Astrocyte (in vitro differentiated cells and primary cell): ENCODE measurements around the gene CLHC1. TPM values are rescaled to one million over a fixed set of nuclear protein-coding genes. Genes with fewer than 3 reads are reported as not detected.

Experiments used
- DNase-seq: peaks from one replicate; pipeline ENCODE4 v3.0.0-alpha.2; 2010; ENCODE audit warnings: low read depth
- FAIRE-seq: peaks from 2 replicates; lab custom pipeline; 2011; peaks lifted over from hg19 to GRCh38; lab: Jason Lieb, UNC
- H2AFZ ChIP-seq: 2 replicates; pipeline ENCODE4 v1.6.0; 2012; ENCODE audit warnings: low read depth, low read length, inconsistent platforms
- H3K27ac ChIP-seq: 2 replicates; pipeline ENCODE4 v1.5.1; 2011; ENCODE audit warnings: low read depth, low read length, inconsistent platforms
- H3K27me3 ChIP-seq: 2 replicates; pipeline ENCODE4 v1.6.0; 2011; ENCODE audit warnings: low read length, inconsistent platforms; ENCODE audit not compliant: insufficient read depth
- H3K36me3 ChIP-seq: 2 replicates; pipeline ENCODE4 v1.5.1; 2011; ENCODE audit warnings: low read length, inconsistent platforms; ENCODE audit not compliant: insufficient read depth
- H3K4me1 ChIP-seq: 2 replicates; pipeline ENCODE4 v1.5.1; 2011; ENCODE audit warnings: low read length, inconsistent platforms; ENCODE audit not compliant: insufficient read depth
- H3K4me2 ChIP-seq: 2 replicates; pipeline ENCODE4 v1.6.0; 2012; ENCODE audit warnings: low read length, inconsistent platforms
- H3K4me3 ChIP-seq: 2 replicates; pipeline ENCODE4 v1.5.1; 2011; ENCODE audit warnings: low read depth, mild to moderate bottlenecking, low read length, inconsistent platforms; ENCODE audit not compliant: insufficient read depth
- H3K79me2 ChIP-seq: 2 replicates; pipeline ENCODE4 v1.6.0; 2012; ENCODE audit warnings: mild to moderate bottlenecking, low read length, inconsistent platforms; ENCODE audit not compliant: insufficient read depth
- H3K9ac ChIP-seq: 2 replicates; pipeline ENCODE4 v1.6.0; 2012; ENCODE audit warnings: mild to moderate bottlenecking, low read length, inconsistent platforms
- H3K9me3 ChIP-seq: 2 replicates; pipeline ENCODE4 v1.5.1; 2012; ENCODE audit warnings: low read depth, mild to moderate bottlenecking, low read length, inconsistent platforms; ENCODE audit not compliant: insufficient read depth
- H4K20me1 ChIP-seq: 2 replicates; pipeline ENCODE4 v1.6.0; 2012; ENCODE audit warnings: low read length, inconsistent platforms; ENCODE audit not compliant: insufficient read depth
- H3K27ac Mint-ChIP-seq: one replicate; pipeline ENCODE4 v1.8.0; 2021; ENCODE audit warnings: mild to moderate bottlenecking, mixed read lengths; ENCODE audit not compliant: unreplicated experiment
- H3K27me3 Mint-ChIP-seq: one replicate; pipeline ENCODE4 v1.8.0; 2021; ENCODE audit warnings: low read depth, mixed read lengths; ENCODE audit not compliant: unreplicated experiment
- H3K36me3 Mint-ChIP-seq: one replicate; pipeline ENCODE4 v1.8.0; 2021; ENCODE audit warnings: low read depth, mixed read lengths; ENCODE audit not compliant: unreplicated experiment
- H3K4me1 Mint-ChIP-seq: one replicate; pipeline ENCODE4 v1.8.0; 2021; ENCODE audit warnings: low read depth, mixed read lengths; ENCODE audit not compliant: unreplicated experiment
- H3K4me3 Mint-ChIP-seq: one replicate; pipeline ENCODE4 v1.8.0; 2021; ENCODE audit warnings: mild to moderate bottlenecking, moderate library complexity, mixed read lengths; ENCODE audit not compliant: unreplicated experiment
- H3K9me3 Mint-ChIP-seq: one replicate; pipeline ENCODE4 v1.8.0; 2021; ENCODE audit warnings: mild to moderate bottlenecking, mixed read lengths; ENCODE audit not compliant: unreplicated experiment
- EZH2 ChIP-seq: IDR thresholded peaks from 2 replicates; pipeline ENCODE4 v1.6.1; 2012; ENCODE audit warnings: mild to moderate bottlenecking, low read length, inconsistent platforms; ENCODE audit not compliant: insufficient read depth
- total RNA-seq: library from RNA; stranded (reverse); gene quantifications from 2 replicates; pipeline ENCODE4 v1.2.1, GENCODE V29; 2021
- TF ChIP-seq, protein P1 (sequence below): IDR thresholded peaks from 2 replicates; pipeline ENCODE4 v1.5.1; 2011; ENCODE audit warnings: low read depth, mild to moderate bottlenecking, inconsistent platforms, low read length, moderate library complexity; ENCODE audit not compliant: insufficient read depth

CLHC1 gene
- total RNA-seq, 1 donor from 2014 or later = 17.5 TPM

DNA sequence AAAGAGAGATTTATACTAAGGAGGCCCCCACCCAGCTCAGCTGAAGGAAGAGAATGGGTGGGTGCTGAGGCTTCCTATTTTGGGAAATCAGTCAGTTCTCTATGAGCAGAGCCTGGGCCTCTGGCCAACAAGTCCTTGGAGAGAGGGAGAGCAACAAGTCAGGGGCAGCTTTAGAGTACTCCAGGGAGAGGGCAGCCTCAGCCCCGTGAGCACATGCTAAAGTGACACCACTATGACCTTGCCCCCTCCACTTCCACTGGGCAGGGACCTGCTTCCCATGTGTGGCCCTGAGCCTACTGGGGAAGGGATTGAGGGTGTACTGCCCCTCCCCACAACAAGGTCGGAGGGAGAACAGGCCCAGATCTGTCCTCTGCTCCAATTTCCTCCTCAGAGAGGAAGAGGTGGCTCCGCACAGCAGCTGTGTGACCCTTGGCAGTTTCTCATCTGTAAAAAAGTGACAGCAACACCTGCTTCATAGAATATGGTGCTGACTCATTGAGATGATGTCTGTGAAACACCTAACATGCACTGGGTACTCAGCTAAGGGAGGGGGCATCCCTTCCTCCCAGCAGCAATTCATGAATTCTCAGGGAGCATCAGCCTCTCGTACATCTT, 72.9 kb downstream of the CLHC1 start:
- Histone ChIP-seq H3K27ac (no peak overlapping the region), H2AFZ (no peak overlapping the region), H3K9me3 (no peaks in the 10 kb centered on the region), H4K20me1 (no peaks in the 10 kb centered on the region), H3K4me1 (peaks cover 65% of the 10 kb centered on the region), H3K79me2 (no peaks in the 10 kb centered on the region), H3K4me3 (no peak overlapping the region), H3K27me3 (no peaks in the 10 kb centered on the region), H3K4me2 (no peak overlapping the region), H3K36me3 (no peaks in the 10 kb centered on the region), H3K9ac (no peak overlapping the region)
- TF ChIP-seq EZH2 = no peak
- TF ChIP-seq, protein P1, sequence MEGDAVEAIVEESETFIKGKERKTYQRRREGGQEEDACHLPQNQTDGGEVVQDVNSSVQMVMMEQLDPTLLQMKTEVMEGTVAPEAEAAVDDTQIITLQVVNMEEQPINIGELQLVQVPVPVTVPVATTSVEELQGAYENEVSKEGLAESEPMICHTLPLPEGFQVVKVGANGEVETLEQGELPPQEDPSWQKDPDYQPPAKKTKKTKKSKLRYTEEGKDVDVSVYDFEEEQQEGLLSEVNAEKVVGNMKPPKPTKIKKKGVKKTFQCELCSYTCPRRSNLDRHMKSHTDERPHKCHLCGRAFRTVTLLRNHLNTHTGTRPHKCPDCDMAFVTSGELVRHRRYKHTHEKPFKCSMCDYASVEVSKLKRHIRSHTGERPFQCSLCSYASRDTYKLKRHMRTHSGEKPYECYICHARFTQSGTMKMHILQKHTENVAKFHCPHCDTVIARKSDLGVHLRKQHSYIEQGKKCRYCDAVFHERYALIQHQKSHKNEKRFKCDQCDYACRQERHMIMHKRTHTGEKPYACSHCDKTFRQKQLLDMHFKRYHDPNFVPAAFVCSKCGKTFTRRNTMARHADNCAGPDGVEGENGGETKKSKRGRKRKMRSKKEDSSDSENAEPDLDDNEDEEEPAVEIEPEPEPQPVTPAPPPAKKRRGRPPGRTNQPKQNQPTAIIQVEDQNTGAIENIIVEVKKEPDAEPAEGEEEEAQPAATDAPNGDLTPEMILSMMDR = no peak
- peaks cover 57% of the 10 kb centered on the region for H3K4me1 Mint-ChIP-seq
- no peak overlapping the region for H3K4me3 Mint-ChIP-seq
- no peaks in the 10 kb centered on the region for H3K36me3 Mint-ChIP-seq
- H3K27me3 Mint-ChIP-seq = no peaks in the 10 kb centered on the region
- H3K27ac Mint-ChIP-seq = no peak overlapping the region
- H3K9me3 Mint-ChIP-seq = no peaks in the 10 kb centered on the region
- DNase-seq = no peak
- no peak for FAIRE-seq

DNA sequence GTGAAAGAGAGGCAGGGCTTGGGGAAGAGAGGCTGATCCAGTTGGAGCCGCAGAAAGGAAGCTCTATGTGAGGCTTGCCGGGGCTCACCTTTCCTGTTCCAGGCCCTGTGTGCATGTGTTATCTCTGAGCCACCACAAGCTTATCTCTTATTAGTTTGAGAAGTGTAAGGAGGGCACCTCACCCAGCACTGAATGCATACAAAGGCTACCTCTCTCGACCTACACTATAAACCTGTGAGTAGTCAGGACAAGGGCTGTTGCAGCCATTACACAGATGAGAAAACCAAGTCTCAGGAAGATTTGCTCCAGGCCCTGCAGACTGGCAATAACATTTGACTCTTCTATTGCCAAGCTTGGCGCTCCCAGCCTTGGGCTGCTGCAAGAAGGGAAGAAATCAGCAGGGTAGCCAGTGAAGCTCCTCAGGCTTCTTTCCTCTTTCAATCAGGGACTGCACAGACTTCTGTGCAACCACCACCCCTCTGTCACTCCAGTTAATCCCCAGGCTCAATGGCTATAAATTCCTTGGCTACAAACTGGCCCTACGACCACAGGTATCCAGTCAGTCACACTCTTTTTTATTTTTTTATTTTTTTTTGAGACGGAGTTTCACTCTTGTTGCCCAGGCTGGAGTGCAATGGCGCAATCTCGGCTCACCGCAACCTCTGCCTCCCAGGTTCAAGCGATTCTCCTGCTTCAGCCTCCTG, 73.8 kb downstream of the CLHC1 start:
- Mint-ChIP-seq H3K27me3 (no peaks in the 10 kb centered on the region), H3K4me3 (no peak overlapping the region), H3K9me3 (no peaks in the 10 kb centered on the region), H3K27ac (no peak overlapping the region), H3K36me3 (no peaks in the 10 kb centered on the region), H3K4me1 (peaks cover 53% of the 10 kb centered on the region)
- no peak overlapping the region for H3K9ac ChIP-seq
- DNase-seq (no peak), FAIRE-seq (no peak)
- no peaks in the 10 kb centered on the region for H3K27me3 ChIP-seq
- H3K36me3 ChIP-seq = no peaks in the 10 kb centered on the region
- H3K4me3 ChIP-seq = no peak overlapping the region
- H3K27ac ChIP-seq = no peak overlapping the region
- no peaks in the 10 kb centered on the region for H3K9me3 ChIP-seq
- peak overlapping the region; percentile 74 for H3K4me2 ChIP-seq
- no peaks in the 10 kb centered on the region for H3K79me2 ChIP-seq
- no peaks in the 10 kb centered on the region for H4K20me1 ChIP-seq
- no peak overlapping the region for H2AFZ ChIP-seq
- TF ChIP-seq, protein P1 = no peak
- TF ChIP-seq EZH2 = no peak
- H3K4me1 ChIP-seq = peaks cover 56% of the 10 kb centered on the region

DNA sequence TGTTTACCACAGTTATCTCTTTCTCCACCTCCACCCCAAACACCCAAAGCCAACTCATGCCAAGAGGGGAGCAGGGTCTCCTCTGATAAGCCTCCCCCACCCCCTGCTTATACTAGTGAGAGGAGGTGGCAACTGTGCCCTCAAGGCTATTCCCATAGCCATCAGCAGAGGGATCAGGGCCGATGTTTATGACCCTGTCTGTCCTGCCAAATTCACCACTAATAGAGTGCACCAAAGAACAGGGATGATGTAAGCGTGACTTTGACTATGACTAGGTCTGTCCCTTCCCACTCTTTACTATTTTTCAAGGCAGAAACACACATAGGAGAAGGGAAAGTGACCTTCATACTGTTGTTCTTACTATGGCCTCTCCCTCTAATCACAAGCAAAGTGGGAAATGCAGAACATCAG, 74.6 kb downstream of the CLHC1 start:
- H3K36me3 ChIP-seq = no peaks in the 10 kb centered on the region
- Mint-ChIP-seq H3K4me3 (peak overlapping the region; percentile 42), H3K27ac (no peak overlapping the region), H3K4me1 (peaks cover 45% of the 10 kb centered on the region), H3K9me3 (no peaks in the 10 kb centered on the region), H3K27me3 (no peaks in the 10 kb centered on the region), H3K36me3 (no peaks in the 10 kb centered on the region)
- H3K27ac ChIP-seq = no peak overlapping the region
- no peaks in the 10 kb centered on the region for H4K20me1 ChIP-seq
- DNase-seq = no peak
- H3K9ac ChIP-seq = no peak overlapping the region
- H3K9me3 ChIP-seq = no peaks in the 10 kb centered on the region
- TF ChIP-seq, protein P1 = no peak
- no peaks in the 10 kb centered on the region for H3K27me3 ChIP-seq
- peaks cover 48% of the 10 kb centered on the region for H3K4me1 ChIP-seq
- no peak overlapping the region for H3K4me3 ChIP-seq
- H2AFZ ChIP-seq = no peak overlapping the region
- no peak for FAIRE-seq
- H3K4me2 ChIP-seq = peak overlapping the region; percentile 74
- no peaks in the 10 kb centered on the region for H3K79me2 ChIP-seq
